Measurements from ENCODE around the gene ZNF222.

The ZNF222 gene

DNA sequence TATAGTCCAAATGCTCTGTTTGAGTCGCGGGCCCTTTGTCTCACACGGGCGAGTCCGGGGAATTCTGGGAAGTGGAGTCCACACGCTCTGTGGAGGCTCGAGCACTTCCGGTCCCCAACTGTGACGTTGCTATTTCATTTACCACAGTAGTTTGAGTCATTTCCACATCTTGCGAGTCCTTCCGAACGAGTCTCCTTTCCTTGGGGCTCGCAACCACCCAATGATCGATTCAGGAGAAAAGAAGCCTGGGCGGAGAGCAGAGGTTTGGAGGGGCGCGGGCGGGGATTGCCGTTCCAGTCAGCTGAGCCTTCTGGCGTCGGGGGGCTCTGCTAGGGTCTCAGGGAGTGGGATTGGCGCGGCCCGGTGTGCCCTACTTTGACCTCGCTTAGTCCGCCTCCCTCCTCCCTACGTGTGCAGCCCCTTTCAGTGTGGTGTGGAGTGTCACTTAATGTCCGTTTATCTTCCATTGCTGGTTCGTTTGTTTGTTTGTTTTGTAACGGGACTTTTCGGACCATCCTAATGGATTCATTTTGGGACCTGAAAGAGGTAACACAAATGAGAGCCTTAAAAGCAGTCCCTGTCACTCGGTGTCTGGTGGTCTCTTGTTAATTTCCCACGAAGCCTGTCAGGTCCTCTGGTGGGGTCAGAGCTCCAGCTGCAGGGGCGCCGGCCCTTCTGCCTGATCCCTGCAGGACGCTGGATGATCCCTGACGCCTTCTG is at the start of gene ZNF222:
ZNF222 (plus strand) TSS at position 163 of the 720 bp plus-strand sequence; CDS start at position 221, 58 bp downstream.
- peak; percentile 92 for DNase-seq (ENCODE audit: low read depth)

- DNase-seq (ENCODE audit: low read depth) = no peak
These were observed 48.4 kb upstream of the ZNF222 start for GRCh38 chr19:43976732-43977131.

DNA sequence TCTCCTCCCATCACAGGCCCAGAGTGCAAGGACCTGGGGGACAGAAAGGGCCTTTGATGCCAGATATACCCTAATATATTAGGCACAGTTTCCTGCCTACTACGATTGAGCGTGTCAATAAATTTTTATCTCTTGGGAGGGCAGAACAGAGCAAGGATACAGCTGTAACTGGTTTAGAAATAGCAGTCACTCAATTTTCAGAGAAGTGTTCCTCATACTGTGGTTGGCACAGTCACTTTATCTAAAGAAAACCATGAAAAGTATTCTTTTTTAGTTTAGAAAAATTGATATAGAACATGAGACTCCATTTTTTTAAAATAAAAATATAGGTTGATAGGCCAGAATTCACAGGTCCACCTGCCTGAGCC is 41.7 kb upstream of the ZNF222 start:
- DNase-seq (ENCODE audit: low read depth) = no peak

DNA sequence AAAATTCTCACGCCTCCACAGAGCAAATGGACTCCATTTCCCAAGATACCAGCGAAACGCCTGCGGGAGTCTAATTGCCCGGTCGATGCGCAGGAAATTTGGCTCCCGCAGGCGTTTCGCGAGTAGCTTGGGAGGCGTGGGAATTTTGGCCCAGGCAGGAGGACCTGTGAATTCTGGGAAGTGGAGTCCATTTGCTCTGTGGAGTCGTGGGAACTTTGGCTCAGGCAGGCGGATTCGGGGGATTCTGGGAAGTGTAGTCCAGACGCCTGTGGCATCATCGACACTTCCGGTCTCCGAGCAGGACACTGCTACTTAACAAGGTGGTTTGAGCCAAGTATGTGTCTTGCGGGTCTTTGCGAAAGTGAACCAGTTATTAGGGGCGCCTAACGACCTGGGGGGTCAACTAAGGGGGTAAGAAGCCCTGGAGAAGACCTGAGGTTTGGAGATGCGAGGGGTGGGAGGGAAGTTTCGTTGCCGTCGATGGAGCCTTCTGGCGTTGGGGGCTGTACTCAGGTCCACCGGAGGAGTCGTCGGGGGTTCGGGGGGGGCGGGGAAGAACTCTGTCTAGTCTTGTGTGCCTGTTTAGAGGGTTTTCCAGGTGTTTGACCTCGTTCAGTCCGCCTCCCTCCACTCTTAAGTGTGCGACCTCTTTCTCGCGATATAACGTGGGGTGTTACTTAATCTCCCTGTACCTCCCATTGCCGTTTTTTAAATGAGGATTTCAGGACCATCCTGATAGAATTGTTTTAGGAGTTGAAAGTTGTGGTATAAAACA is 41.1 kb upstream of the ZNF222 start, which contains the start of gene ZNF155:
ZNF155 (plus strand) TSS at position 277 of the 775 bp plus-strand sequence. CDS start 4,356 bp downstream, outside the sequence.
- DNase-seq (ENCODE audit: low read depth) = peak; percentile 97

DNA sequence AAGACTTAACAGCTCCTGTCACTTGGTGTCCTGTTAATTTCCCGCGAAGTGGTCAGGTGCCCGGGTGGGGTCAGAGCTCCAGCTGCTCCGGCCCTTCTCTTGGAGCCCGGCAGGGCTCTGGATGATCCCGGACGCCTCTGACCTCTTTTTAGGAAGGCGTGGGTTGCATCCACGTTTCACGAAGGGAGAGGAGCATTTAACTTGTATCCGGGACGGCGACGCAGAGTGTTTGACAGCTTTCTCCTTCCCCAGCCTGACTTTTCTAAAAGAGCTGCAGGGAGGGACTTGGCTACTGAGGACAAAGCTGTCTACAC is 40.5 kb upstream of the ZNF222 start:
- no peak for DNase-seq (ENCODE audit: low read depth)

GRCh38 chr19:43997631-43998290 is 27.4 kb upstream of the ZNF222 start:
- peak; percentile 30 for DNase-seq (ENCODE audit: low read depth)

DNA sequence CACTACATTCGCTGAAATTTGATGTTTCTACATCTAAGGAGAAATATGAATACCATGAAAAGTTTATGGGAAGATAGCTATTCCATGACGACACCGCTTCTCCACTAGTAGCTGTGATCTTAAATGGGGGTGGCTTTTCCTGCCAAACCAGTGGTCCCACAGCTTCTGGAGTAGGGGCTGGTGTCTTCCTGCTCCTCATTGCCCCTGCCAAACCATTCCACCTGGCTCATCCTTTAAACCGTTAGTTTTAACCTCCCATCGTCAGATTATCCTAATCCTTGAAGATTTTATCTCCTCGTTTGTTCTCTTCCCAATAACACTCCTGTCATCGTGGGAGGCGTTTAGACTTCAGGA is 23.0 kb upstream of the ZNF222 start:
- no peak for DNase-seq (ENCODE audit: low read depth)

DNA sequence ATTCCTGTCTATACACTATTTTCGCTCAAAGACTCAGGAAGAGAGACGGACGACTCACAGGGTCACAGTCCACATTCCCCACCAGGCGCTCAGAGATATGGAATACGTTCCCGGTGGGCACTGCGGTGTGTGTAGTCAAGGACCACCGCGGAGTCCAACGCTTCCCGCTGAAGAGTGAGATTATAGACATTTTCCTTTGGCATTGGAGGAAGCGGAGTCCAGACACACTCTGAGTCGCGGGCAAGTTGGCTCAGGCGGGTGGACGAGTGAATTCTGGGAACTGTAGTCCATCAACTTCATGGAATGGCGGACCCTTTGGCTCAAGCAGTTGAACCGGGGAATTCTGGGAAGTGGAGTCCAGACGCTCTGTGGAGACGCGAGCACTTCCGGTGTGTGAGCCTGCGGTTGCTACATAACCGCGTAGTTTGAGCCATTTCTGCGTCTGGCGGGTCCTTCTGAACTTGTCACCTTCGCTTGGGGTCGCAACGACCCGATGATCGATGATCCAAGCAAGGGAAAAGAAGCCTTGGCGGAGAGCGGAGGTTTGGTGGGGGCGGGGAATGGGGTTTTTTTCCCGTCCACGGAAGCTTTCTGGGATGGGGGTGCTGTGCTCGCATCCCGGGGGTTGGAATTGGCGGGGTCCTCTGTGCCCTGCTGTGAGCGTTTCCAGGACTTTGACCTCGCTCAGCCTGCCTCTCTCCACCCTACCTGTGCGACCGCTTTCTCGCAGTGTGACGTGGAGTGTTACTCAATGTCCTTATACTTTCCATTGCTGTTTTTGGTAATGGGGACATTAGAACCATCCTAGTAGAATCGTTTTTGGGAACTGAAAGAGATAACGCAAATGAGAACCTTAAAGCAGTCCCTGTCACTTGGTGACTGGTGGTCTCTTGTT is 22.4 kb upstream of the ZNF222 start, which contains the start of gene ZNF230:
ZNF230 (plus strand) TSS at position 392 of the 895 bp plus-strand sequence. CDS start 4,122 bp downstream, outside the sequence.
- peak; percentile 96 for DNase-seq (ENCODE audit: low read depth)

GRCh38 chr19:44003461-44004009 is 21.6 kb upstream of the ZNF222 start:
- DNase-seq (ENCODE audit: low read depth) = peak; percentile 37

DNA sequence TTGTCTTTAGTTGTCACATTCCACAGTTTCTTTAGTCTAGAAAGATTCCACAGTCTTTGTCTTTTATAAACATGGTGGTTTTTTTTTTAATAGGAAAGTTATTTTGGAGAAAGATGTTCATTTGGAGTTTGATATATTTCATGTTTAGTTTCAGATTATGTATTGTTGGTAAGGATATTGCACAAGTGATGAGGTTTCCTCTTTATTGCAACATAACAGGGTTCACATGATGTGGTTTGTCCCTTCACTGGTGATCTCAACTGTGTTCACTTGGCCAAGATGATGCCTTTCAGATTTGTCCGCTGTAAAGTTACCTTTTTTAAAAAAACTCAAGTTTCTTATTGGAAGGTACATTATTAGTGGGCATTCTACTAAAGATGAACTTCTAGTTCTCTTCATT is 19.2 kb upstream of the ZNF222 start:
- peak; percentile 4 for DNase-seq (ENCODE audit: low read depth)

GRCh38 chr19:44007473-44007872 is 17.7 kb upstream of the ZNF222 start:
- no peak for DNase-seq (ENCODE audit: low read depth)

GRCh38 chr19:44010468-44010867 is 14.7 kb upstream of the ZNF222 start:
- no peak for DNase-seq (ENCODE audit: low read depth)

- no peak for DNase-seq (ENCODE audit: low read depth)
These were observed 5.7 kb upstream of the ZNF222 start for GRCh38 chr19:44019498-44019897.

- DNase-seq (ENCODE audit: low read depth) = no peak
These were observed 4.0 kb upstream of the ZNF222 start for GRCh38 chr19:44021221-44021620.

DNA sequence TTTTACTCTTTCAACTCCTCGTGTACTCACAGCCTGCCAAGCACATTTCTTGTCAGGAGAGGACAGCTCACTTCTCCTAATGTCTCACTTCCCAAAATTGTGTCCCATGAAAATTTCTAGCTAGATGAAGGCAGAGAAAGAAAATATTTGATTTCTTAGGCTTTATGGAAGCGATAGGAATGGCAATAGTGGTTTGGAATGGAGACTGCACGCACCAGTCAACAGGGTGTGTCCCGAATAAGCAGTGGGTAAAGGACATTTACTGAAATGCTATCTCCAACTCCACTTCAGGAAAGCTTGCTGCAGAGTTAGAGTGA is 321 bp upstream of the ZNF222 start:
- DNase-seq (ENCODE audit: low read depth) = no peak

DNA sequence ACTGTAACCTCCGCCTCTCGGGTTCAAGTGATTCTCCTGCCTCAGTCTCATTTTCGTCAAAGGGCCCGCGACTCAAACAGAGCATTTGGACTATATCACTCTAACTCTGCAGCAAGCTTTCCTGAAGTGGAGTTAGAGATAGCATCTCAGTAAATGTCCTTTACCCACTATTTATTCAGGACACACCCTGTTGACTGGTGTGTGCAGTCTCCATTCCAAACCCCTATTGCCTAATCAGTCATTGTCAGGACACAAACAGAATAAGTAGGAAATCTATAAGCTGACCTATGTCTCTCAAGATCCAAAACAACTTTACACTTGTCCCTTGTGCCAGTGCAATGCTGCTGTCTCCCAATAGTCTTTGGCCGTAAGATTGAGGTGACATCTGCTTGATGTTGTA is 1.4 kb downstream of the ZNF222 start:
- DNase-seq (ENCODE audit: low read depth) = no peak

DNA sequence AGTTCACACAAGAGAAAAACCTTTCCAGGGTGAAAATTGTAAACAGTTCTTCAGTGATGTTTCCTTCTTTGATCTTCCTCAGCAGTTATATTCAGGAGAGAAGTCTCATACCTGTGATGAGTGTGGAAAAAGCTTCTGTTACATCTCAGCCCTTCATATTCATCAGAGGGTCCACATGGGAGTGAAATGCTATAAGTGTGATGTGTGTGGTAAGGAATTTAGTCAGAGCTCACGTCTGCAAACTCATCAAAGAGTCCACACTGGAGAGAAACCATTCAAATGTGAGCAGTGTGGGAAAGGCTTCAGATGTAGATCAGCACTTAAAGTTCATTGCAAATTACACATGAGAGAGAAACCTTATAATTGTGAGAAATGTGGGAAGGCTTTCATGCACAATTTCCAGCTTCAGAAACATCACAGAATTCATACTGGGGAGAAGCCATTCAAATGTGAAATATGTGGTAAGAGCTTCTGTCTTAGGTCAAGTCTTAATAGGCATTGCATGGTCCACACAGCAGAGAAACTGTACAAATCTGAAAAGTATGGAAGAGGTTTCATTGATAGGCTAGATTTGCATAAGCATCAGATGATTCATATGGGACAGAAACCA is 6.9 kb downstream of the ZNF222 start:
- no peak for DNase-seq (ENCODE audit: low read depth)

- no peak for DNase-seq (ENCODE audit: low read depth)
These were observed 17.0 kb downstream of the ZNF222 start for GRCh38 chr19:44042147-44042546.

- peak; percentile 16 for DNase-seq (ENCODE audit: low read depth)
These were observed 25.8 kb downstream of the ZNF222 start for GRCh38 chr19:44050740-44051649.

Data from ELR (cell line).